ENCODE results near the gene MAST4.

The MAST4 gene

DNA sequence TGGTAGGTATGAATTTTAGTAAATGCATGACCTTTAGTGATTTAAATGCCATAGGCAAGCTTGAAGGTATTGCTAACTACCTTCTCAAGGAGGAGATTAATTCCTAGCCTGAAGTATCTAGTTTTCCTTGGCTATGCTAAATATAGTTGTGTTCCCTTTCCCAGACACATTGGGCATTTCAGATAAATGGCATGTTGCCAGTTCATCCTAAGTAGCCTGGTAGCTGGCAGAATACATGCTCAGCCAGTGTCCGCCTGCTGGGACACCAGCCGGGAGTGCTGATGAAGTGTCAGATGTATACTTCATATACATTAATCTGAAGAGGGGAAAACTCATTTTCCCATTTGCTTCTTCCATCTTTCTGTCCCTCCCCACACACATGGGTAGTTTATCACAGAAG is 196.9 kb downstream of the MAST4 start:
- H3K4me3 ChIP-seq (ENCODE audit: low read length): no peak overlapping the region
- TF ChIP-seq, protein P1, sequence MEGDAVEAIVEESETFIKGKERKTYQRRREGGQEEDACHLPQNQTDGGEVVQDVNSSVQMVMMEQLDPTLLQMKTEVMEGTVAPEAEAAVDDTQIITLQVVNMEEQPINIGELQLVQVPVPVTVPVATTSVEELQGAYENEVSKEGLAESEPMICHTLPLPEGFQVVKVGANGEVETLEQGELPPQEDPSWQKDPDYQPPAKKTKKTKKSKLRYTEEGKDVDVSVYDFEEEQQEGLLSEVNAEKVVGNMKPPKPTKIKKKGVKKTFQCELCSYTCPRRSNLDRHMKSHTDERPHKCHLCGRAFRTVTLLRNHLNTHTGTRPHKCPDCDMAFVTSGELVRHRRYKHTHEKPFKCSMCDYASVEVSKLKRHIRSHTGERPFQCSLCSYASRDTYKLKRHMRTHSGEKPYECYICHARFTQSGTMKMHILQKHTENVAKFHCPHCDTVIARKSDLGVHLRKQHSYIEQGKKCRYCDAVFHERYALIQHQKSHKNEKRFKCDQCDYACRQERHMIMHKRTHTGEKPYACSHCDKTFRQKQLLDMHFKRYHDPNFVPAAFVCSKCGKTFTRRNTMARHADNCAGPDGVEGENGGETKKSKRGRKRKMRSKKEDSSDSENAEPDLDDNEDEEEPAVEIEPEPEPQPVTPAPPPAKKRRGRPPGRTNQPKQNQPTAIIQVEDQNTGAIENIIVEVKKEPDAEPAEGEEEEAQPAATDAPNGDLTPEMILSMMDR (IDR thresholded peaks at IDR 0.05; ENCODE audit: insufficient read depth, low read depth, low read length, missing control alignments): no peak
- DNase-seq (ENCODE audit: low read depth): no peak

- TF ChIP-seq, protein P1 (IDR thresholded peaks at IDR 0.05; ENCODE audit: insufficient read depth, low read depth, low read length, missing control alignments): no peak
- DNase-seq (ENCODE audit: low read depth): no peak
- H3K4me3 ChIP-seq (ENCODE audit: low read length): no peak overlapping the region
These were observed 199.5 kb downstream of the MAST4 start for GRCh38 chr5:66795682-66796081.

GRCh38 chr5:66796305-66797292 is 200.4 kb downstream of the MAST4 start:
- H3K4me3 ChIP-seq (ENCODE audit: low read length): no peak overlapping the region
- peak; percentile 13 for DNase-seq (ENCODE audit: low read depth)
- TF ChIP-seq, protein P1 (IDR thresholded peaks at IDR 0.05; ENCODE audit: insufficient read depth, low read depth, low read length, missing control alignments): no peak

- TF ChIP-seq, protein P1 (IDR thresholded peaks at IDR 0.05; ENCODE audit: insufficient read depth, low read depth, low read length, missing control alignments): no peak
- DNase-seq (ENCODE audit: low read depth): no peak
- H3K4me3 ChIP-seq (ENCODE audit: low read length): no peak overlapping the region
These were observed 206.7 kb downstream of the MAST4 start for GRCh38 chr5:66802941-66803340.

DNA sequence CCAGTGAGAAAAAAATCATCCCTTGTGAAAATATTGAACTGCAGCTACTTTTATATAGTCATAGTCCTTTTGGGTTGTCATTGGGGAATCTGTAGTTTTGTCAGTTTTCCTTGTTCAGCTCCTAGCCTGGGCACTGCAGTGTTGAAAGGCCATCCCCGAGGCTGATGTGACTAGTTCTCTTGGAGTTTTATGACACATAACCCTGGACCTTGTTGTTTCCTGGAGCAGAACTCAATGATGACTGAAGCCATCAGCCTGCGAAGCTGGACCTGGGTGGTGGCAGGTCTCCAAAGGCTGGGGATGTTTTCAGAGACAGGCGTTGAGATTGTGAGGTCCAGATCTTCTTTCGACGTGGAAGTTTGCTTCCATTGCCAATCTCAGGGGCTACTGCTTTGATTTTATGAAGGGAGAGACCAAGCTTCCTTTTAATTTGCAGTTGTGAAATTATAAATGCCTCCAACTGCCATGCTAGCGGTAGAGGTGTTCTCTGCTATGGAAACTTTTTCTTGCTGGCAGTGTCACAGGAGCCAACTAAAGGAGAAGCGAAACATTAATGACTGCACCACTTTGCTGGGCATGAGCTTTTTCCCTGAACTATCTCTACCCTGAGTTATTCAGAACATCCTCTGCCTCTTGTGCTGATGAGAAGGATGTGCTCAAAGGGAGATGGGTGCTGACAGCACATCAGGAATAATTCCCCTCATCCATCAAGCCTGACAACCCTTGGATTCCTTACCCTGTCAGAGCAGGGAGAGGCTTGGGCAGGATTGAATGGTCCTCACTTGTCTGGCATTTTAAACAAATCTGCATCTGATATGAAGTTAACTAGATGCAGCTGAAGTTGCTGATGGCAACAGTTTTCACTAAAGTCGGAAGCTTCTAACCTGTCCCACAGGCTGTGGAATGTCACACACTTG is 209.6 kb downstream of the MAST4 start:
- TF ChIP-seq, protein P1 (IDR thresholded peaks at IDR 0.05; ENCODE audit: insufficient read depth, low read depth, low read length, missing control alignments): no peak
- no peak overlapping the region for H3K4me3 ChIP-seq (ENCODE audit: low read length)
- peak; percentile 63 for DNase-seq (ENCODE audit: low read depth)

DNA sequence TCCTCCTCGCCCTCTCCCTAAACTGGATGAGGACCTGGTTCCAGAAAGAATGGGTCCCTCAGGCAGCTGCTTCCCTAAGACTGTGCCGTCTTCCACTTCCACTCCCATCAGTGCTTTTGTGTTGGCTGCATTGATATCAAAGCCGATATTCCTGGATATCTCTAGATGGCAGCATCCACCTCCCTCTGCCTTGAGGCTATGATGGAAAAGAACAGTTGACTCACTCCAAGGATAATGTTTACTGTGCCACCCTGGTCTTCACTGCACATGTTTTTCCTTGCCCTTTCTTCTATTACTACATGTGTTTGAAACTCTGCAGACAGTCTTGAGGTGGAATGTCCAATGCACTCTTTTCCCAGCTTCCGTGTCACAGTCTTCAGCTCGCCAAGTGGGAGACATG is 211.6 kb downstream of the MAST4 start:
- H3K4me3 ChIP-seq (ENCODE audit: low read length): no peak overlapping the region
- TF ChIP-seq, protein P1 (IDR thresholded peaks at IDR 0.05; ENCODE audit: insufficient read depth, low read depth, low read length, missing control alignments): peak; percentile 75
- peak; percentile 88 for DNase-seq (ENCODE audit: low read depth)

Data from epithelial cell of esophagus (primary cell).